ENCODE results near the gene HS1BP3.

The HS1BP3 gene

GRCh38 chr2:20615466-20616241, 35.2 kb downstream of the HS1BP3 start:
- no peak for FAIRE-seq

- no peak for FAIRE-seq
These were observed 35.8 kb downstream of the HS1BP3 start for GRCh38 chr2:20615068-20615465.

GRCh38 chr2:20614201-20615067, 36.5 kb downstream of the HS1BP3 start:
- FAIRE-seq = no peak

GRCh38 chr2:20612925-20613916, 37.7 kb downstream of the HS1BP3 start:
- no peak for FAIRE-seq

- FAIRE-seq = no peak
These were observed 39.0 kb downstream of the HS1BP3 start for GRCh38 chr2:20611844-20612356.

GRCh38 chr2:20611077-20611843, 39.6 kb downstream of the HS1BP3 start:
- FAIRE-seq = no peak

- no peak for FAIRE-seq
These were observed 40.9 kb downstream of the HS1BP3 start for GRCh38 chr2:20609995-20610357.

GRCh38 chr2:20609349-20609994, 41.4 kb downstream of the HS1BP3 start:
- FAIRE-seq = no peak

GRCh38 chr2:20608666-20609348, 42.1 kb downstream of the HS1BP3 start:
- no peak for FAIRE-seq

GRCh38 chr2:20607446-20607845, 43.5 kb downstream of the HS1BP3 start:
- no peak for FAIRE-seq

GRCh38 chr2:20606198-20606597, 44.7 kb downstream of the HS1BP3 start:
- FAIRE-seq = no peak

GRCh38 chr2:20604951-20605381, 45.9 kb downstream of the HS1BP3 start:
- FAIRE-seq = no peak

GRCh38 chr2:20604401-20604911, 46.4 kb downstream of the HS1BP3 start:
- FAIRE-seq = no peak

- no peak for FAIRE-seq
These were observed 47.1 kb downstream of the HS1BP3 start for GRCh38 chr2:20603791-20604190.

- FAIRE-seq = no peak
These were observed 48.1 kb downstream of the HS1BP3 start for GRCh38 chr2:20602803-20603202.

GRCh38 chr2:20600756-20601325, 50.1 kb downstream of the HS1BP3 start:
- FAIRE-seq = peak; percentile 75

GRCh38 chr2:20599861-20600461, 50.9 kb downstream of the HS1BP3 start:
- no peak for FAIRE-seq

- no peak for FAIRE-seq
These were observed 51.8 kb downstream of the HS1BP3 start for GRCh38 chr2:20599001-20599600.

GRCh38 chr2:20597860-20598183, 53.1 kb downstream of the HS1BP3 start:
- no peak for FAIRE-seq

Data from endometrium (tissue), 2 donors.